IPS-18a (cell line): ENCODE measurements around the gene NR3C1.

Experiments used
- H3K27ac ChIP-seq: one replicate; pipeline ENCODE4 v1.5.1; 2013; ENCODE audit warnings: low read length
- H3K27me3 ChIP-seq: one replicate; pipeline ENCODE4 v1.6.1; 2013; ENCODE audit warnings: mild to moderate bottlenecking, low read length; ENCODE audit not compliant: control insufficient read depth, insufficient read depth
- H3K36me3 ChIP-seq: one replicate; pipeline ENCODE4 v1.6.1; 2013; ENCODE audit warnings: low read depth, low read length; ENCODE audit not compliant: control insufficient read depth
- H3K4me1 ChIP-seq: one replicate; pipeline ENCODE4 v1.6.1; 2013; ENCODE audit warnings: low read depth, low read length; ENCODE audit not compliant: control insufficient read depth
- H3K4me3 ChIP-seq: one replicate; pipeline ENCODE4 v1.5.1; 2013; ENCODE audit warnings: low read length
- H3K9ac ChIP-seq: one replicate; pipeline ENCODE4 v1.6.1; 2013; ENCODE audit warnings: mild to moderate bottlenecking, low read length, moderate library complexity
- H3K9me3 ChIP-seq: one replicate; pipeline ENCODE4 v1.6.1; 2013; ENCODE audit warnings: low read depth, low read length; ENCODE audit not compliant: control insufficient read depth

The NR3C1 gene

DNA sequence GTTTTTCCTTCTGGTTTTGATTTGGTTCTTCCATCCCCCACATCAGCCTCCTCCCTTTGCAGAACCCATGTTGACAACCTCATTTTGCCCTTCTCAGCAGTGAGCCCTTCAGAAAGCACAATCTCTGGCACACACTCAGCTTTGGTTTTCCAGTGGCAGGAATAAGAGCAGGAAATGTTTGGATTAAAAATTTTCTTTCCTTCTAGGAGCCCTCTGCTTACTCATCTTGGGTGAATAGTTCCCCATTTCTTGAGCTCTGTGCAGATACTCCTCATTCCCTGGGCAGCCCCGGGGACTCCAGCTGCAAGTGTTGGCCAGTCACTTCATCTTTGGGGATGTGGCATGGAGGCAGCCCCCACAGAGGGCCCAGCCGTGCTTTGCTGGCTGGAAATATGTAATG is 170.5 kb downstream of the NR3C1 start:
- no peak overlapping the region for H3K27ac ChIP-seq
- H3K9ac ChIP-seq = no peak overlapping the region

DNA sequence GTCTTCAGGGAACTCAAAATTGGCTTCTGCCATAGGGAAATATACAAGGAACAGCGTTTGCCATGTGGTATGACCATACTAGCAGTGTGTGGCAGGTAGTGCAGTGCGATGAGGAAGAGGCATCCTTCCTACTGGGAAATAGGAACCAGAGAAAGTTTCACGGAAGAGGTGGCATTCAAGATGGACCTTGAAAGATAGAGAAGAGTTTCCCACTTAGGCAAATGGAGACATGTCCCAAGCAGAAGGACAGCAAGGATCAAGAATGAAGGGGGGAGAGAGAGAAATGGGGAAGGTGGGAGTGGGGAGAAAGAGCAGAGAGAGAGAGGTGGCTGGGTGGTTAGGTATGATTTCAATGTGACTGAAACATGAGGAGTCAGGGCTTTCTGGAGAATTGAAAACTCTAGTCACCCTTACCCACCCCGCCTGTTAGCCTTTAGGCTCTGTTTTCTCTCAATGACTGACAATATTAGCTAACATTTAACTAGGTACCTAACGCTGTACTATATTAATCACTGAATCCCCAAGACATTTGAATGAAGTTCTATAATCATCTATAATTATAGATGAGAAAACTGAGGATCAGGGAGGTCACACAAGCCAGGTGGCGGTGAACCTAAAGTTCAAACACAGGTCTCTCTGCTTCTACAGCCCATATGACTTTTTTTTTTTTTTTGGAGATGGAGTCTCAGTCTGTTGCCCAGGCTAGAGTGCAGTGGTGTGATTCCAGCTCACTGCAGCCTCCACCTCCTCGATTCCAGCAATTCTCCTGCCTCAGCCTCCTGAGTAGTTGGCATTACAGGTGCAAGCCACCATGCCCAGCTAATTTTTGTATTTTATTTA is 171.3 kb downstream of the NR3C1 start:
- Histone ChIP-seq H3K36me3 (no peaks in the 10 kb centered on the region), H3K4me1 (peaks cover 10% of the 10 kb centered on the region), H3K9me3 (no peaks in the 10 kb centered on the region), H3K4me3 (no peak overlapping the region), H3K9ac (no peak overlapping the region), H3K27ac (no peak overlapping the region), H3K27me3 (no peaks in the 10 kb centered on the region)

More for the DNA sequence above, 170.5 kb downstream of the NR3C1 start:
- Histone ChIP-seq H3K9me3 (no peaks in the 10 kb centered on the region), H3K4me3 (no peak overlapping the region), H3K27me3 (no peaks in the 10 kb centered on the region), H3K4me1 (peaks cover 10% of the 10 kb centered on the region), H3K36me3 (no peaks in the 10 kb centered on the region)

DNA sequence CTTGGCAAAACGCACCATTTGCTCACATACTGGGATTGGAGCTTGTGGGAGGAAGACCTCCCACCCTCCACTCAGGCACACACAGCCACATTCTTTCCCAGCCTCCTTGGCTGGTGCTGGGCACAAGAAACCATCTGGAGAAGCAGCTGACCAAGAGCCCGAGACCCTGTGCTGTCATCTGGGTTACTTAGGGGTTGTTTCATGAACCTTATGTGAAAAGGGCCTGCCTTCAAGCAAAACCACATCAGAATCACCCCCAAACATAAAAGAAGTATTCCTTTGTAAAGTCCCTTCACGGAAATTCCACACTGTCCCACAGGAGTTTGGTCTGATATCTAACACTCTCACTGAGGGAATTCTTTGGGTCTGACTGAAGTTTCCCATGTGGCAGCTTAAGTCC is 172.1 kb downstream of the NR3C1 start:
- Histone ChIP-seq H3K27me3 (no peaks in the 10 kb centered on the region), H3K9ac (no peak overlapping the region), H3K4me1 (peaks cover 10% of the 10 kb centered on the region), H3K4me3 (no peak overlapping the region), H3K36me3 (no peaks in the 10 kb centered on the region), H3K9me3 (no peaks in the 10 kb centered on the region), H3K27ac (no peak overlapping the region)

DNA sequence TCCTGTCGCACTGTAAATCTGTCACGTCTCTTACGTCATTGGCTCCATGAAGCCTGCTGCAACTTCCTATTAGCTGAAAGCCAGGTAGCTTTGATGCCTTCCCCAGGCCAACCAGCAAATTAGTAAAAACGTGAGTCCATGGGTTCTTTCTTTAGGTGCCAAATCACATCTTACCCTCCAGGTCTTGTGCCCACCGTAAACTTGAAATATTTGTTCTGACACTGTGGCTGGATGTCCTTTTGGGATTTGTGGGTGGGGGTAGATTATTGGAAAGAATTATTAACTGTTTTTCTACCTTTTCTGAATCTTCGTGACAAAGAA is 172.8 kb downstream of the NR3C1 start:
- Histone ChIP-seq H3K36me3 (no peaks in the 10 kb centered on the region), H3K4me1 (peaks cover 10% of the 10 kb centered on the region), H3K4me3 (no peak overlapping the region), H3K9ac (no peak overlapping the region), H3K27ac (no peak overlapping the region), H3K9me3 (no peaks in the 10 kb centered on the region), H3K27me3 (no peaks in the 10 kb centered on the region)

DNA sequence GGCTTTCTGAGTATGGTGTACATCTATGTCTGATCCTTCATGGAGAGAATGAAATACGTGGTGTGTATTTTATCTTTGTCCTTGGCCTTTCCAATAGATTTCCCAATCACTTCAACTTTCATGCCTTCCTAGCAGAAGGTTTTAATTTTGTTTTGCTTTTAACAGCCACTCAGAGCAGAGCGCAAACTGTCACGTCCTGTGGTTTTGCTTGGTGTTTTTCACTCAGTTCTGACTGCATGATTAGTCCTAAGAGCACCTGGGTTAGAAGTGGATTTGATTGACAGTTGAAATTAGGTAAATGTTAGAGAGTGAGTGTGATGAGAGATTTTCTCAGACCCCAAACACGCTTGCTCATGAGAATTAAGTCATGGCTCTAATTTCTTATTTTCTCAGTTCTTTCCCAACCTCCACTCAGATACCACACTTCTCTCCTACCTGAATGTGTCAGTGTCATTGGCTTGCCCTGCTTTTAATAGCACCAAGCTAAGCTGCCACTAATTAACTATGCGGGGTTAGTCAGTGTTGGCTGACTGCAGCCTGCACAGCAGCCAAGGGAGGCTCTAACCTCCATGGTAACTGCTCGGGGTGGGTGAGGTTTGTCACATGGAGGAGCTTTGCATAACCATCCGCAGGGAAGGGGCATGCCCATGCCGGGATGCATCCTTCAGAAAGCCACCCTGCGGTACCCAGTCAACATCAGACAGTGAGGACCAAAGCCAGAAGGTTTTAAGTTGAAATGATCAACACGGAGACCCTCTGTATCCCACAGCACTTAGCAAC is 173.4 kb downstream of the NR3C1 start:
- no peaks in the 10 kb centered on the region for H3K9me3 ChIP-seq
- no peak overlapping the region for H3K4me3 ChIP-seq
- peaks cover 10% of the 10 kb centered on the region for H3K4me1 ChIP-seq
- H3K27ac ChIP-seq = no peak overlapping the region
- H3K36me3 ChIP-seq = no peaks in the 10 kb centered on the region
- no peak overlapping the region for H3K9ac ChIP-seq
- H3K27me3 ChIP-seq = no peaks in the 10 kb centered on the region

GRCh38 chr5:143229426-143229895 is 174.0 kb downstream of the NR3C1 start:
- peaks cover 10% of the 10 kb centered on the region for H3K4me1 ChIP-seq
- H3K27me3 ChIP-seq = no peaks in the 10 kb centered on the region
- no peak overlapping the region for H3K9ac ChIP-seq
- no peak overlapping the region for H3K27ac ChIP-seq
- no peak overlapping the region for H3K4me3 ChIP-seq
- H3K36me3 ChIP-seq = no peaks in the 10 kb centered on the region
- no peaks in the 10 kb centered on the region for H3K9me3 ChIP-seq

GRCh38 chr5:143228597-143229293 is 174.7 kb downstream of the NR3C1 start:
- Histone ChIP-seq H3K9ac (no peak overlapping the region), H3K36me3 (no peaks in the 10 kb centered on the region), H3K27ac (no peak overlapping the region), H3K9me3 (no peaks in the 10 kb centered on the region), H3K4me1 (peaks cover 10% of the 10 kb centered on the region), H3K4me3 (no peak overlapping the region), H3K27me3 (no peaks in the 10 kb centered on the region)
